SK-N-SH (cell line): ENCODE measurements around the gene FOXI1. TPM values are rescaled to one million over a fixed set of nuclear protein-coding genes. Genes with fewer than 3 reads are reported as not detected.

Source experiments
- CTCF ChIA-PET: fragments of 300-600, 350-600 bp; formaldehyde crosslinking; extraction: SDS; loops from one replicate; lab custom pipeline; 2021; lab: Yijun Ruan, JAX
- POLR2A ChIA-PET: fragments of 350-600 bp; sonication (Branson Sonifier 250); formaldehyde crosslinking; extraction: SDS; loops from one replicate; lab custom pipeline; 2020; ENCODE audit warnings: antibody characterized with exemption, inconsistent platforms; lab: Yijun Ruan, JAX
- DNase-seq: peaks from one replicate; pipeline ENCODE4 v3.0.0; 2012
- H2AFZ ChIP-seq: fragments of 200-600 bp; sonication (generic); 2 replicates; pipeline ENCODE4 v1.8.1; 2016; ENCODE audit warnings: antibody characterized with exemption, mild to moderate bottlenecking, low read depth
- H3F3A ChIP-seq: fragments of 200-600 bp; sonication (generic); replicated peaks from 2 replicates; pipeline ENCODE3; 2016; ENCODE audit warnings: antibody characterized with exemption, mild to moderate bottlenecking; ENCODE audit not compliant: insufficient read depth
- H3K27ac ChIP-seq, 2 experiments: fragments of 200-500 bp in 1 of 2; fragments of 200-600 bp in 1 of 2; sonication (Bioruptor generic) in 1 of 2; sonication (generic), shearing (Covaris generic) in 1 of 2; 2 replicates each; pipeline versions ENCODE4 v1.5.1 to v1.6.1; 2014 to 2016; ENCODE audit warnings: low read depth in 2 of 2, inconsistent platforms in 1 of 2, low read length in 1 of 2, mild to moderate bottlenecking in 1 of 2, mixed read lengths in 1 of 2
- H3K27me3 ChIP-seq: fragments of 200-600 bp; sonication (generic), shearing (Covaris generic); 2 replicates; pipeline ENCODE4 v1.6.1; 2016; ENCODE audit warnings: mixed run types; ENCODE audit not compliant: insufficient read depth
- H3K36me3 ChIP-seq, 2 experiments: fragments of 200-500 bp in 1 of 2; fragments of 200-600 bp in 1 of 2; sonication (Bioruptor generic) in 1 of 2; sonication (generic) in 1 of 2; replicated peaks in 1 of 2; 2 replicates each; pipeline versions ENCODE3 to v1.5.1; 2014 to 2016; ENCODE audit warnings: low read length in 1 of 2, mild to moderate bottlenecking in 1 of 2; ENCODE audit not compliant: insufficient read depth in 2 of 2, control insufficient read depth in 1 of 2
- H3K4me1 ChIP-seq, 2 experiments: fragments of 200-500 bp in 1 of 2; fragments of 200-600 bp in 1 of 2; sonication (Bioruptor generic) in 1 of 2; sonication (generic), shearing (Covaris generic) in 1 of 2; 2 replicates each; pipeline versions ENCODE4 v1.5.1 to v1.6.1; 2014 to 2016; ENCODE audit warnings: low read depth in 1 of 2, low read length in 1 of 2, mixed run types in 1 of 2; ENCODE audit not compliant: insufficient read depth in 2 of 2, control insufficient read depth in 1 of 2
- H3K4me2 ChIP-seq: fragments of 200-600 bp; sonication (generic), shearing (Covaris generic); 2 replicates; pipeline ENCODE4 v1.6.1; 2017; ENCODE audit warnings: mixed run types
- H3K4me3 ChIP-seq, 2 experiments: fragments of 200-500 bp in 1 of 2; fragments of 200-600 bp in 1 of 2; sonication (Bioruptor generic) in 1 of 2; sonication (generic), shearing (Covaris generic) in 1 of 2; 2 replicates each; pipeline versions ENCODE4 v1.5.1 to v1.8.1; 2014 to 2016; ENCODE audit warnings: low read depth in 2 of 2, inconsistent platforms in 1 of 2, low read length in 1 of 2, mild to moderate bottlenecking in 1 of 2, mixed read lengths in 1 of 2, moderate library complexity in 1 of 2
- H3K79me2 ChIP-seq: fragments of 200-600 bp; sonication (generic); 2 replicates; pipeline ENCODE4 v1.8.1; 2017; ENCODE audit warnings: mild to moderate bottlenecking; ENCODE audit not compliant: insufficient read depth
- H3K9ac ChIP-seq: fragments of 200-600 bp; sonication (generic); 2 replicates; pipeline ENCODE4 v1.6.1; 2017; ENCODE audit warnings: mixed run types
- H3K9me2 ChIP-seq: fragments of 200-600 bp; sonication (generic); 2 replicates; pipeline ENCODE4 v1.6.1; 2017; ENCODE audit warnings: mixed run types
- H3K9me3 ChIP-seq: fragments of 200-600 bp; sonication (generic); 2 replicates; pipeline ENCODE4 v1.6.1; 2017; ENCODE audit warnings: mixed run types, mild to moderate bottlenecking, moderate library complexity
- H4K20me1 ChIP-seq: fragments of 200-600 bp; sonication (generic); 2 replicates; pipeline ENCODE4 v1.6.1; 2017; ENCODE audit warnings: mild to moderate bottlenecking, mixed run types; ENCODE audit not compliant: insufficient read depth
- CTCF ChIP-seq: fragments of 200-600 bp; sonication (generic); IDR thresholded peaks from 2 replicates; pipeline ENCODE4 v1.6.1; 2017; ENCODE audit warnings: antibody characterized with exemption, mild to moderate bottlenecking, moderate library complexity
- ELF1 ChIP-seq: IDR thresholded peaks from 2 replicates; pipeline ENCODE4 v1.4.0; 2012
- FOSL2 ChIP-seq: IDR thresholded peaks from 2 replicates; pipeline ENCODE4 v1.4.0; 2012; ENCODE audit warnings: low read depth, mild to moderate bottlenecking, moderate library complexity, borderline replicate concordance
- FOXM1 ChIP-seq: IDR thresholded peaks from 2 replicates; pipeline ENCODE4 v1.4.0; 2012; ENCODE audit warnings: low read depth, mild to moderate bottlenecking
- JUND ChIP-seq: IDR thresholded peaks from 2 replicates; pipeline ENCODE4 v1.4.0; 2012
- MAX ChIP-seq: IDR thresholded peaks from 2 replicates; pipeline ENCODE4 v1.4.0; 2012; ENCODE audit warnings: low read depth
- MEF2A ChIP-seq: IDR thresholded peaks from 2 replicates; pipeline ENCODE4 v1.4.0; 2012; ENCODE audit warnings: low read depth, borderline replicate concordance
- NRF1 ChIP-seq: IDR thresholded peaks from 2 replicates; pipeline ENCODE4 v1.6.1; 2012; ENCODE audit warnings: low read depth, mild to moderate bottlenecking, low read length
- RCOR1 ChIP-seq: fragments of 150-350 bp; IDR thresholded peaks from 2 replicates; pipeline ENCODE4 v1.6.1; 2017; ENCODE audit warnings: antibody characterized with exemption, low read length
- REST ChIP-seq: IDR thresholded peaks from 2 replicates; pipeline ENCODE4 v1.6.1; 2012; ENCODE audit warnings: mild to moderate bottlenecking, low read depth, low read length, moderate library complexity
- TCF12 ChIP-seq: IDR thresholded peaks from 2 replicates; pipeline ENCODE4 v1.4.0; 2012
- ZBTB33 ChIP-seq: IDR thresholded peaks from 2 replicates; pipeline ENCODE4 v1.4.0; 2012; ENCODE audit warnings: low read depth, borderline replicate concordance
- WGBS: methylation state at CpG from one replicate; pipeline ENCODE4 v1.1.6; 2017; ENCODE audit warnings: low lambda C conversion rate; 5-methylcytosine and 5-hydroxymethylcytosine counted together
- polyA plus RNA-seq, 3 experiments: library from polyadenylated mRNA; depleted of rRNA; stranded (reverse); fragments of >200 nt; gene quantifications; 2 replicates each; pipeline ENCODE4 v1.2.3, GENCODE V29; 2012

Gene FOXI1
- polyA plus RNA-seq, 1 of the 3 experiments (the other 2 are of a cell fraction), result not detected

- no peak for TF ChIP-seq MAX
- no peak for TF ChIP-seq FOSL2
- no peak for TF ChIP-seq FOXM1
These were observed 24.1 kb upstream of the FOXI1 start (continued) for GRCh38 chr5:170081616-170082015.

GRCh38 chr5:170082701-170083100, 23.0 kb upstream of the FOXI1 start:
- WGBS, result 55% methylated on average over 5 of the region's 7 CpGs
- Histone ChIP-seq H2AFZ (no peak overlapping the region), H3K27ac (no peak overlapping the region), H4K20me1 (no peaks in the 10 kb centered on the region), H3K4me2 (no peak overlapping the region), H3K36me3 (no peaks in the 10 kb centered on the region), H3K9me2 (no peaks in the 10 kb centered on the region), H3K4me1 (no peaks in the 10 kb centered on the region), H3F3A (no peaks in the 10 kb centered on the region), H3K4me3 (no peak overlapping the region), H3K9ac (no peak overlapping the region), H3K79me2 (no peaks in the 10 kb centered on the region), H3K27me3 (no peaks in the 10 kb centered on the region; the same call in 1 of the 2 replicates), H3K9me3 (no peaks in the 10 kb centered on the region)
- no peak for DNase-seq
- TF ChIP-seq ZBTB33 (no peak), REST (no peak), RCOR1 (no peak), JUND (no peak), ELF1 (no peak), NRF1 (no peak), CTCF (no peak), MEF2A (no peak), TCF12 (no peak)
- CTCF ChIA-PET, result interaction anchor here (0.7 to 3.0 kb wide), 6 partner anchors 12 to 143 kb away, joined by 3 to 8 read pairs (median 6); no protein-coding TSS in a partner anchor
- POLR2A ChIA-PET, result no interaction called here
